Measurements from ENCODE around the gene CRTAP.
A peak's percentile ranks its signal among the peaks of the same experiment; 100 is the strongest.
"Not testable (repeated sequence)": the region's sequence is repeated elsewhere in the genome, so short reads cannot be mapped to it uniquely, and the experiment has no call there.

Gene CRTAP

GRCh38 chr3:33091746-33092145 is 22.1 kb upstream of the CRTAP start:
- Mint-ChIP-seq H3K4me3 (no peak overlapping the region), H3K9me3 (no peaks in the 10 kb centered on the region), H3K4me1 (ENCODE audit: low read depth) (peaks cover 64% of the 10 kb centered on the region), H3K27ac (no peak overlapping the region), H3K36me3 (ENCODE audit: low read depth) (peaks cover 55% of the 10 kb centered on the region), H3K27me3 (ENCODE audit: low read depth) (no peaks in the 10 kb centered on the region)

GRCh38 chr3:33092496-33093254 is 21.1 kb upstream of the CRTAP start:
- Mint-ChIP-seq H3K27ac (no peak overlapping the region), H3K27me3 (ENCODE audit: low read depth) (peaks cover under 1% of the 10 kb centered on the region), H3K9me3 (no peaks in the 10 kb centered on the region), H3K36me3 (ENCODE audit: low read depth) (peaks cover 52% of the 10 kb centered on the region), H3K4me1 (ENCODE audit: low read depth) (peaks cover 68% of the 10 kb centered on the region), H3K4me3 (no peak overlapping the region)

- no peak overlapping the region for H3K4me3 Mint-ChIP-seq
- H3K36me3 Mint-ChIP-seq (ENCODE audit: low read depth) = peaks cover 41% of the 10 kb centered on the region
Measured at GRCh38 chr3:33093847-33094246, 20.0 kb upstream of the CRTAP start.

GRCh38 chr3:33095436-33095835 is 18.4 kb upstream of the CRTAP start:
- Mint-ChIP-seq H3K36me3 (ENCODE audit: low read depth) (peaks cover 29% of the 10 kb centered on the region), H3K27ac (peak overlapping the region; percentile 14), H3K4me1 (ENCODE audit: low read depth) (peaks cover 46% of the 10 kb centered on the region), H3K9me3 (no peaks in the 10 kb centered on the region), H3K4me3 (peak overlapping the region; percentile 95), H3K27me3 (ENCODE audit: low read depth) (peaks cover 3% of the 10 kb centered on the region)

More at GRCh38 chr3:33093847-33094246, 20.0 kb upstream of the CRTAP start:
- Mint-ChIP-seq H3K4me1 (ENCODE audit: low read depth) (peaks cover 59% of the 10 kb centered on the region), H3K9me3 (no peaks in the 10 kb centered on the region), H3K27ac (no peak overlapping the region), H3K27me3 (ENCODE audit: low read depth) (peaks cover 3% of the 10 kb centered on the region)

DNA sequence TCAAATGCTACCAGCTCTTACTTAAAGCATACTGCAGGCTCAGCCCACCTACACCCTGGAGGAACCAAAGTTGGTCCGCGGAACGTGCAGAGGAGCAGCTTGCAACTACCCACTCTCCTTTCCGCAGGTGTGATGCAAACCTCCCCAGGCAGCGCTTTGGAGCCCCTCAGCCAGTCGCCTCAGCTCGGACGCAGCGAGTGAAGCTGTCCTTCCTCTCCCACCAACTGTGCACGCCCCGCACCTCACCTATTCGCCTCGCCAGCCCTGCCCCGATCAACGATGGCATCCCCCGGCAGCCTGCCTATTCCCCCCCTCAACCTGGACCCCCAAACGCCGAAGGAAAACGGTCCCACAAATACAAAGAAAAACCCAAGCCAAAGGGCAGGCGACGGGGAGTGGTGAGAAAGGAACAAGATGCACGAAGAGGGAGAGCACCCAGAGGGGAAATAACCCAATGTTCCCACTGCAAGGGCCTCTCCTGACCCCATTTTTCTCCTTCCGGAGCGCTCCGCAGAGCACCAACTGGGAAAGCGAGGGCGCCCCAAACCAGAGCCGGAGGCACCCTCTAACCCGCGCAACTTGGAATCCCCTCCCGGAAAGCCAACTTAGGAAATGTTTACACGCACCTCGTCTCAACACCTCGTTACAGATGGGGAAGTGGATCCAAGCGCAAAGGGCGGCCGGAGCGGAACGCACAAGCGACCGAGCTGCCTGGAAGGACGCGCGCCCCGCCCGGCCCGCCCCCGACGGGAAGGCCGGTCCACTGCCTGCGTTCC is 17.5 kb upstream of the CRTAP start:
- H3K27ac Mint-ChIP-seq = peak overlapping the region; percentile 81
- peak overlapping the region; percentile 95 for H3K4me3 Mint-ChIP-seq

DNA sequence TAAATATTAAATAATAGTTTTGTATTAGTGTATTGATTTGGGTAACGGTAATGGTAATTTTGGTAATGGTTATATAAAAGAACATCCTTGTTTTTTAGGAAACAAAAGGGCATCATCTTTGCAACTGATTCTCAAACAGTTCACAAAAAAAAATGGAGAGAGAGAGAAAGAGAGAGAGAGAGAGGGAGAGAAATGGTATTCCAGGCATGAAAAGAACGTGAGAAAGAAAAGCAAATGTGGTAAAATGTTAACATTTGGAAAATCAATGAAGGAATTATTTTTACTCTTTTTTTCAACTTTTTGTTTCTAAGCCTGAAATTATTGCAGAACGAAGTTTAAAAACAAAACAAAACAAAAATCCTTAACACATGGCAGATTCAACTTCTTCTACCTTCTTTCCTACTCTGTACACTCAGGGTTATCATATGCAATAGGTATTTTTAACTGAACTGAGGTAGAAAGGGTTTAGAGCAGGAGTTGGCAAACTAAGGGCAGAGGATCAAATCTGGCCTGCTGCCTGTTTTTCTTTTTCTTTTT is 14.6 kb upstream of the CRTAP start:
- Mint-ChIP-seq H3K4me1 (ENCODE audit: low read depth) (peaks cover 20% of the 10 kb centered on the region), H3K9me3 (no peaks in the 10 kb centered on the region), H3K4me3 (no peak overlapping the region), H3K36me3 (ENCODE audit: low read depth) (peaks cover 4% of the 10 kb centered on the region), H3K27ac (no peak overlapping the region), H3K27me3 (ENCODE audit: low read depth) (peaks cover 5% of the 10 kb centered on the region)

More for the DNA sequence above, 17.5 kb upstream of the CRTAP start:
- Mint-ChIP-seq H3K36me3 (ENCODE audit: low read depth) (peaks cover 23% of the 10 kb centered on the region), H3K9me3 (no peaks in the 10 kb centered on the region), H3K27me3 (ENCODE audit: low read depth) (peaks cover 3% of the 10 kb centered on the region), H3K4me1 (ENCODE audit: low read depth) (peaks cover 39% of the 10 kb centered on the region)

- no peak overlapping the region for H3K4me3 Mint-ChIP-seq
- peaks cover 8% of the 10 kb centered on the region for H3K27me3 Mint-ChIP-seq (ENCODE audit: low read depth)
Measured at GRCh38 chr3:33099701-33100100, 14.1 kb upstream of the CRTAP start.

GRCh38 chr3:33100229-33100628 is 13.6 kb upstream of the CRTAP start:
- Mint-ChIP-seq H3K9me3 (no peaks in the 10 kb centered on the region), H3K36me3 (ENCODE audit: low read depth) (peaks cover 4% of the 10 kb centered on the region)

More at GRCh38 chr3:33099701-33100100, 14.1 kb upstream of the CRTAP start:
- Mint-ChIP-seq H3K36me3 (ENCODE audit: low read depth) (peaks cover 4% of the 10 kb centered on the region), H3K9me3 (no peaks in the 10 kb centered on the region), H3K27ac (no peak overlapping the region), H3K4me1 (ENCODE audit: low read depth) (peaks cover 20% of the 10 kb centered on the region)

DNA sequence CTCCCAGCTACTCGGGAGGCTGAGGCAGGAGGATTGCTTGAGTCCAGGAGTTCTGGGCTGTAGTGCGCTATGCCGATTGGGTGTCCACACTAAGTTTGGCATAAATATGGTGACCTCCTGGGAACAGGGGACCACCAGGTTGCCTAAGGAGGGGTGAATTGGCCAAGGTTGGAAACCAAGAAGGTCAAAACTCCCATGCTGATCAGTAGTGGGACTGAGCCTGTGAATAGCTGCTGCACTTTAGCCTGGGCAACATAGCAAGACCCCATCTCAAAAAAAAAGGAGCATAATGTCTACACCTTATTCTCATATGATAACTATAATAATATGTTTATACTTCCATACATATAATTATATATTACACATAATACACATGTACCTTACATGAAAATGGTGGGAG is 10.8 kb upstream of the CRTAP start:
- no peak overlapping the region for H3K4me3 Mint-ChIP-seq
- no peaks in the 10 kb centered on the region for H3K4me1 Mint-ChIP-seq (ENCODE audit: low read depth)
- H3K27ac Mint-ChIP-seq = no peak overlapping the region
- peaks cover 5% of the 10 kb centered on the region for H3K9me3 Mint-ChIP-seq
- H3K27me3 Mint-ChIP-seq (ENCODE audit: low read depth) = peaks cover 10% of the 10 kb centered on the region
- H3K36me3 Mint-ChIP-seq (ENCODE audit: low read depth) = no peaks in the 10 kb centered on the region

More at GRCh38 chr3:33100229-33100628, 13.6 kb upstream of the CRTAP start:
- Mint-ChIP-seq H3K27me3 (ENCODE audit: low read depth) (peaks cover 8% of the 10 kb centered on the region), H3K4me3 (no peak overlapping the region), H3K27ac (no peak overlapping the region), H3K4me1 (ENCODE audit: low read depth) (peaks cover 19% of the 10 kb centered on the region)

DNA sequence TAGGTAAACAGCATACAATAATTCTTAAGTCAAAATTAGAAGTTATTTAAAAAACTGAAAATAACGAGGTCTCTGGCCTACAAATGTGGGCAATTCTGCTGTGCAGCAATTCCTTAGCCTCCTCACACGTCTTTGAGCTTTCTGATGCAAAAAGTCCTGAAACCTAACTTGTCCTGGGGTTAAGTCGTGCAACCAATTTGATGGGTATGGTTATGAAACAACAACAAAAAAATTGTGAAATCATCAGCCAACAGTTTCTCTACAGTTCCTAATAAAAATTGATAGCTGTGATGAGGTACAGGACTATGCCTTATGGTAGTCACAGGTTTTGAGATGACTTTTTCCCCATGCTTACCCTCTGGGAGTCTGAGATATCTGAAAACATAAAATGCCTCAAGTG is 10.3 kb upstream of the CRTAP start:
- Mint-ChIP-seq H3K36me3 (ENCODE audit: low read depth) (no peaks in the 10 kb centered on the region), H3K9me3 (peaks cover 5% of the 10 kb centered on the region)

DNA sequence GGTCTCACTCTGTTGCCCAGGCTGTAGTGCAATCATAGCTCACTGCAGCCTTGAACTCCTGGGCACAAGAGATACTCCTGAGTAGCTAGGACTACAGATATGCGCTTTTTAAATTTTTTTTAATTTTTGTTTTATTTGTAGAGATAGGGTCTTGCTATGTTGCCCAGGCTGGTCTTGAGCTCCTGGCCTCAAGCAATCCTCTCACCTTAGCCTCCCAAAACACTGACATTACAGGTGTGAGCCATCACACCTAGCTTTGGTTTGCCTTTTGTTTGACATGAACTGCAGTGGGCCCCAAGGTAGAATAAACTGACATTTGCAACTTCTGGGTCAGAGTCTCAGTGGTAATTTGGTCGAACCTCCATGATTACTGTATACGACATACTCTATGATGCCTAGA is 9.0 kb upstream of the CRTAP start:
- Mint-ChIP-seq H3K27me3 (ENCODE audit: low read depth) (peaks cover 10% of the 10 kb centered on the region), H3K4me3 (no peak overlapping the region), H3K36me3 (ENCODE audit: low read depth) (no peaks in the 10 kb centered on the region), H3K9me3 (peaks cover 5% of the 10 kb centered on the region), H3K4me1 (ENCODE audit: low read depth) (no peaks in the 10 kb centered on the region), H3K27ac (no peak overlapping the region)

More for the DNA sequence above, 10.3 kb upstream of the CRTAP start:
- no peaks in the 10 kb centered on the region for H3K4me1 Mint-ChIP-seq (ENCODE audit: low read depth)
- no peak overlapping the region for H3K27ac Mint-ChIP-seq
- peaks cover 10% of the 10 kb centered on the region for H3K27me3 Mint-ChIP-seq (ENCODE audit: low read depth)
- no peak overlapping the region for H3K4me3 Mint-ChIP-seq

- H3K4me1 Mint-ChIP-seq (ENCODE audit: low read depth) = no peaks in the 10 kb centered on the region
- H3K27ac Mint-ChIP-seq = no peak overlapping the region
- peaks cover 10% of the 10 kb centered on the region for H3K27me3 Mint-ChIP-seq (ENCODE audit: low read depth)
- H3K4me3 Mint-ChIP-seq = no peak overlapping the region
- H3K36me3 Mint-ChIP-seq (ENCODE audit: low read depth) = no peaks in the 10 kb centered on the region
- H3K9me3 Mint-ChIP-seq = peaks cover 5% of the 10 kb centered on the region
Measured at GRCh38 chr3:33105341-33105948, 8.4 kb upstream of the CRTAP start.

GRCh38 chr3:33106854-33107253 is 7.0 kb upstream of the CRTAP start:
- peaks cover 10% of the 10 kb centered on the region for H3K27me3 Mint-ChIP-seq (ENCODE audit: low read depth)
- not testable (repeated sequence) for H3K36me3 Mint-ChIP-seq (ENCODE audit: low read depth); H3K27ac Mint-ChIP-seq; H3K4me1 Mint-ChIP-seq (ENCODE audit: low read depth); H3K9me3 Mint-ChIP-seq; H3K4me3 Mint-ChIP-seq

- Mint-ChIP-seq H3K4me1 (ENCODE audit: low read depth) (peaks cover 20% of the 10 kb centered on the region), H3K36me3 (ENCODE audit: low read depth) (no peaks in the 10 kb centered on the region), H3K27ac (no peak overlapping the region), H3K4me3 (no peak overlapping the region), H3K9me3 (peaks cover 5% of the 10 kb centered on the region), H3K27me3 (ENCODE audit: low read depth) (peaks cover 5% of the 10 kb centered on the region)
Measured at GRCh38 chr3:33111581-33111980, 2.2 kb upstream of the CRTAP start.

Data from T-helper 1 cell treated with Interleukin-12 subunit alpha and Interleukin-12 subunit beta and Interleukin-4 antibody, amounts not matched to agents 30 μg/mL and 1 μg/mL, for 36 hours (primary cell).